HG03103 (cell line): Measurements from ENCODE around the gene KRT38.
"Not testable (repeated sequence)": the region's sequence is repeated elsewhere in the genome, so short reads cannot be mapped to it uniquely, and the experiment has no call there.

Experiments
- ATAC-seq: cut with Tn5 transposase; IDR thresholded peaks from one replicate; pipeline ENCODE4 v1.9.1; 2021; ENCODE audit warnings: low read depth; ENCODE audit not compliant: unreplicated experiment

KRT38 gene

GRCh38 chr17:41463746-41464145, 23.0 kb upstream of the KRT38 start:
- ATAC-seq, result no peak

- no peak for ATAC-seq
Observed at GRCh38 chr17:41462705-41463104, 21.9 kb upstream of the KRT38 start.

- no peak for ATAC-seq
Observed at GRCh38 chr17:41457676-41458075, 16.9 kb upstream of the KRT38 start.

- no peak for ATAC-seq
Observed at GRCh38 chr17:41456204-41456603, 15.4 kb upstream of the KRT38 start.

GRCh38 chr17:41455236-41455635, 14.5 kb upstream of the KRT38 start:
- ATAC-seq, result no peak

GRCh38 chr17:41453066-41453465, 12.3 kb upstream of the KRT38 start:
- no peak for ATAC-seq

GRCh38 chr17:41452281-41452680, 11.5 kb upstream of the KRT38 start:
- ATAC-seq, result no peak

- no peak for ATAC-seq
Observed at GRCh38 chr17:41451154-41451728, 10.5 kb upstream of the KRT38 start.

- no peak for ATAC-seq
Observed at GRCh38 chr17:41449008-41449407, 8.2 kb upstream of the KRT38 start.

GRCh38 chr17:41448506-41448905, 7.7 kb upstream of the KRT38 start:
- no peak for ATAC-seq

GRCh38 chr17:41446806-41447205, 6.0 kb upstream of the KRT38 start:
- ATAC-seq, result no peak

GRCh38 chr17:41444640-41445039, 3.9 kb upstream of the KRT38 start:
- no peak for ATAC-seq

- ATAC-seq, result no peak
Observed at GRCh38 chr17:41444186-41444585, 3.4 kb upstream of the KRT38 start.

- no peak for ATAC-seq
Observed at GRCh38 chr17:41442739-41443138, 2.0 kb upstream of the KRT38 start.

GRCh38 chr17:41439375-41439774, 1.4 kb downstream of the KRT38 start:
- no peak for ATAC-seq

GRCh38 chr17:41437769-41438168, 3.0 kb downstream of the KRT38 start:
- no peak for ATAC-seq

GRCh38 chr17:41437254-41437653, 3.5 kb downstream of the KRT38 start:
- ATAC-seq, result no peak

GRCh38 chr17:41434415-41434814, 6.4 kb downstream of the KRT38 start:
- no peak for ATAC-seq

GRCh38 chr17:41434005-41434404, 6.8 kb downstream of the KRT38 start:
- ATAC-seq, result no peak

- ATAC-seq, result no peak
Observed at GRCh38 chr17:41433586-41433985, 7.2 kb downstream of the KRT38 start.

- not testable (repeated sequence) for ATAC-seq
Observed at GRCh38 chr17:41430376-41430775, 10.4 kb downstream of the KRT38 start.

GRCh38 chr17:41429667-41430066, 11.1 kb downstream of the KRT38 start:
- no peak for ATAC-seq
